A673 (cell line): Measurements from ENCODE around the gene KXD1. TPM values are rescaled to one million over a fixed set of nuclear protein-coding genes. Genes with fewer than 3 reads are reported as not detected.

Source experiments
- BruUV-seq: library from RNA; stranded (reverse); fragments of 400-500 nt; replicated peaks from 2 replicates; lab custom pipeline; 2021; lab: Mats Ljungman, UMichigan
- CTCF ChIA-PET: fragments of 300-600 bp; sonication (Branson Sonifier 250); formaldehyde crosslinking; loops from one replicate; lab custom pipeline; 2022; ENCODE audit warnings: antibody characterized with exemption; lab: Charles Lee
- POLR2A ChIA-PET: fragments of 300-600 bp; sonication (Branson Sonifier 250); formaldehyde crosslinking; loops from one replicate; lab custom pipeline; 2022; ENCODE audit warnings: antibody characterized with exemption; ENCODE audit not compliant: low non-redundant PET; lab: Charles Lee
- DNase-seq: peaks from one replicate; pipeline ENCODE4 v3.0.0-alpha.2; 2015; ENCODE audit warnings: low spot score
- H3K27ac ChIP-seq: fragments of 200-600 bp; sonication (generic); 2 replicates; pipeline ENCODE4 v1.5.1; 2016; ENCODE audit warnings: mixed run types, low read depth, mild to moderate bottlenecking, mixed read lengths, antibody characterized with exemption, low read length; ENCODE audit not compliant: poor library complexity, severe bottlenecking
- H3K27me3 ChIP-seq: fragments of 200-600 bp; sonication (generic); replicated peaks from 2 replicates; pipeline ENCODE4 v1.6.1; 2017; ENCODE audit warnings: mixed run types, low read depth, mild to moderate bottlenecking, mixed read lengths, antibody characterized with exemption, low read length; ENCODE audit not compliant: insufficient read depth, poor library complexity
- H3K36me3 ChIP-seq: fragments of 200-600 bp; sonication (generic); 2 replicates; pipeline ENCODE4 v1.6.1; 2016; ENCODE audit warnings: mixed run types, mild to moderate bottlenecking, mixed read lengths, antibody characterized with exemption, low read length; ENCODE audit not compliant: insufficient read depth, poor library complexity, severe bottlenecking
- H3K4me1 ChIP-seq: fragments of 200-600 bp; sonication (generic); 2 replicates; pipeline ENCODE4 v1.6.1; 2017; ENCODE audit warnings: mixed run types, mild to moderate bottlenecking, mixed read lengths, antibody characterized with exemption, low read length; ENCODE audit not compliant: insufficient read depth, poor library complexity, severe bottlenecking
- H3K4me3 ChIP-seq: fragments of 200-600 bp; sonication (generic); 2 replicates; pipeline ENCODE4 v1.5.1; 2016; ENCODE audit warnings: low read depth, mixed run types, mild to moderate bottlenecking, mixed read lengths, low read length; ENCODE audit not compliant: poor library complexity, severe bottlenecking
- H3K9me3 ChIP-seq: fragments of 200-600 bp; sonication (generic); 2 replicates; pipeline ENCODE4 v1.6.1; 2016; ENCODE audit warnings: mixed run types, low read depth, mild to moderate bottlenecking, mixed read lengths, antibody characterized with exemption, low read length; ENCODE audit not compliant: poor library complexity, severe bottlenecking
- CTCF ChIP-seq: fragments of 300-800, 200-600 bp; sonication (generic); conservative IDR thresholded peaks from 2 replicates; pipeline ENCODE4 v1.5.1; 2017; ENCODE audit warnings: low read depth, mild to moderate bottlenecking, antibody characterized with exemption, low read length, moderate library complexity, mixed read lengths
- EZH2 ChIP-seq: fragments of 200-600 bp; sonication (generic); IDR thresholded peaks from 2 replicates; pipeline ENCODE4 v1.6.1; 2017; ENCODE audit warnings: borderline replicate concordance, low read depth, mild to moderate bottlenecking, mixed read lengths, antibody characterized with exemption, low read length; ENCODE audit not compliant: poor library complexity, severe bottlenecking
- intact Hi-C: fragments of 100-400 bp; cut with micrococcal nuclease; formaldehyde crosslinking; loops from one replicate; pipeline ENCODE4 v1.10.0; 2022; ENCODE audit not compliant: unreplicated experiment
- total RNA-seq: library from RNA; stranded (reverse); gene quantifications from 2 replicates; pipeline ENCODE4 v1.2.3, GENCODE V29; 2021

The KXD1 gene
- total RNA-seq, 1 experiment from 2014 or later = 111 TPM

- H3K27me3 ChIP-seq = no peaks in the 10 kb centered on the region
- no TSS peak for BruUV-seq
- H3K4me3 ChIP-seq = no peak overlapping the region
- H3K9me3 ChIP-seq = no peaks in the 10 kb centered on the region
- ChIA-PET POLR2A (no interaction called here), CTCF (interaction anchor here (0.6 kb wide), 1 partner anchor 15 kb away, joined by 3 read pairs; no protein-coding TSS in a partner anchor)
- intact Hi-C loops = no loop called here
- peaks cover 4% of the 10 kb centered on the region for H3K4me1 ChIP-seq
- TF ChIP-seq EZH2 (no peak), CTCF (no peak)
- H3K27ac ChIP-seq = no peak overlapping the region
- H3K36me3 ChIP-seq = no peaks in the 10 kb centered on the region
- no peak for DNase-seq
These were observed 33.8 kb upstream of the KXD1 start for GRCh38 chr19:18523841-18524240.

- DNase-seq = no peak
- Histone ChIP-seq H3K27me3 (no peaks in the 10 kb centered on the region), H3K27ac (no peak overlapping the region), H3K4me1 (no peaks in the 10 kb centered on the region), H3K36me3 (peaks cover 2% of the 10 kb centered on the region), H3K9me3 (no peaks in the 10 kb centered on the region), H3K4me3 (no peak overlapping the region)
- POLR2A ChIA-PET = no interaction called here
- TF ChIP-seq CTCF (no peak), EZH2 (no peak)
- no TSS peak for BruUV-seq
- CTCF ChIA-PET = no interaction called here
- intact Hi-C loops = no loop called here
These were observed 31.4 kb upstream of the KXD1 start for GRCh38 chr19:18526316-18526715.

- POLR2A ChIA-PET = no interaction called here
- TF ChIP-seq CTCF = no peak
- TF ChIP-seq EZH2 = no peak
These were observed 27.9 kb upstream of the KXD1 start for GRCh38 chr19:18529782-18530181.

More at GRCh38 chr19:18529782-18530181, 27.9 kb upstream of the KXD1 start:
- Histone ChIP-seq H3K36me3 (peaks cover 14% of the 10 kb centered on the region), H3K27me3 (no peaks in the 10 kb centered on the region), H3K4me1 (no peaks in the 10 kb centered on the region), H3K27ac (no peak overlapping the region), H3K4me3 (no peak overlapping the region), H3K9me3 (no peaks in the 10 kb centered on the region)
- CTCF ChIA-PET = no interaction called here
- DNase-seq = no peak
- intact Hi-C loops = no loop called here
- no TSS peak for BruUV-seq
